ENCODE results near the gene ACKR1.

ACKR1 gene, protein sequence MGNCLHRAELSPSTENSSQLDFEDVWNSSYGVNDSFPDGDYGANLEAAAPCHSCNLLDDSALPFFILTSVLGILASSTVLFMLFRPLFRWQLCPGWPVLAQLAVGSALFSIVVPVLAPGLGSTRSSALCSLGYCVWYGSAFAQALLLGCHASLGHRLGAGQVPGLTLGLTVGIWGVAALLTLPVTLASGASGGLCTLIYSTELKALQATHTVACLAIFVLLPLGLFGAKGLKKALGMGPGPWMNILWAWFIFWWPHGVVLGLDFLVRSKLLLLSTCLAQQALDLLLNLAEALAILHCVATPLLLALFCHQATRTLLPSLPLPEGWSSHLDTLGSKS
- total RNA-seq, result 0 reads per million in 2 donors

DNA sequence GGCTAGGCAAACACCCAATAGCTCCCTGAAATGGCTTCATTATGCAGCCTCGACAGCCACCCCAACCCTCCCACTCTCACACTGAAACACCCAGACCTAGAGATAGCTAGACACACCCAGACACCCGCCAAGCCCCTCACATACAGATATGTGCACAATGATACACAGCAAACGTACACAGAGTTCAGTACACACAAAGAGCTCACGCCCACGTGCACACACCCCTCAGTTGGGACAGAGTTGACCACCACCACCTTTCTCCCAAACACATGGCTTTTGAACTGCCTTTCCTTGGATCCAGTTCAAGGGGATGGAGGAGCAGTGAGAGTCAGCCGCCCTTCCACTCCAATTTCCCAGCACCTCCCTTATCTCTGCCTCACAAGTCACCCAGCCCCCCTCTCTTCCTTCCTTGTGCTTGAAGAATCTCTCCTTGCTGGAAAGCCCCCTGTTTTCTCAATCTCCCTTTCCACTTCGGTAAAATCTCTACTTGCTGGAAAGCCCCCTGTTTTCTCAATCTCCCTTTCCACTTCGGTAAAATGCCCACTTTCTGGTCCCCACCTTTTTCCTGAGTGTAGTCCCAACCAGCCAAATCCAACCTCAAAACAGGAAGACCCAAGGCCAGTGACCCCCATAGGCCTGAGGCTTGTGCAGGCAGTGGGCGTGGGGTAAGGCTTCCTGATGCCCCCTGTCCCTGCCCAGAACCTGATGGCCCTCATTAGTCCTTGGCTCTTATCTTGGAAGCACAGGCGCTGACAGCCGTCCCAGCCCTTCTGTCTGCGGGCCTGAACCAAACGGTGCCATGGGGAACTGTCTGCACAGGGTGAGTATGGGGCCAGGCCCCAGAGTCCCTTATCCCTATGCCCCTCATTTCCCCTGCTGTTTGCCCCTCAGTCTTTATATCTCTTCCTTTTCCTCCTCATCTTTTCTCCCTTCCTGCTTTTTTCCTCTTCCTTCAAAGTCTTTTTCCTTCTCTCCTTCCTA is at the start of gene ACKR1:
ACKR1 (plus strand) TSS at position 715 of the 981 bp plus-strand sequence; CDS start at position 800, 85 bp downstream.
- no peak for DNase-seq

DNA sequence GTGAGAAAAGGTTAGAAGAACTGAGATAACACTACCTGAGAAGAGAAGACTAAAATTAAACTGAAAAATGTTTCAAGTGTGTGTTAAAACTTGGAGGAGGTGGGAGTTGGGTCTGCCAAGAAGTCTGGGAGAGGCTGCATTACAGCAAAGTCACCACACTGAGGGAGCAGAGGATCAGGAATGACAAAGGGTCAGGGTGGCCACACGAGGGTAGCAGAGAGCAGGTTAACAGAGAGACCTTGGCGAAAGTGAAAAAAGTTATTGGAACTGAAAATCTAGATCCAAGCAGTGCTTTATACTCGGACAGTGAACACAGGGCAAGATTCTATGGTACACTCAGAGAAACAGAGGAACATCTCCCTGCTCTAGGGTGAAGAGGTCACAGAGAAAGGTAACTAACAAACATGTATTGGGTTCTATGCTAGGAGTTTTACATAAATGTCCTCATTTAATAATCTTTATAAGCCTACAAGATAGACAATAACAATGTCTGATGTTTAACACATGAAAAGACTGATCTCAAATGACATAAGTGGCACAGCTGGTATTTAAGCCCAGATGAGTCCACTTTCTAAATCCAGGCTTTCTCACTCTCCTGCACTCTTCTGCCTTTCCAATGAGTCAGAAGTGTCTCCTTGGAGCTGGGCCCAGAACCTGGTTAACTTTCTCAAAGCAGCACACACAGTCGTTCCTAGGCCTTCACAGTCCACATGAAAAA is 43.5 kb upstream of the ACKR1 start:
- peak in 4 of 5 experiments; percentile 13 to 43 (median 33) for DNase-seq

DNA sequence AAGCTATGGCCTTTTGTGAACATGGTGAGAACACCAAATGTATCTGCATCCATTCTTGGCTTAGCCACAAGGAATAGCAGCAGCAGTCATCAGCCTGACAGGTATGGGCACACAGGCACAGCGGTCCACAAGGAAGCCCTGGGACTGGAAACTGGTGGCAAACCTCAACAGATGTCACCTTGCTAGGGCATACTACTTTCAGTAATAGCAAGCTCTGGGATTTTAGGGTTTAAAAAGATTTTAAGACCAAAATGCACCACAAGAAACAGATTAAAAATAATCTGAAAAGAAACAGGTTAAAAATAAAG is 43.0 kb upstream of the ACKR1 start:
- no peak for DNase-seq

DNA sequence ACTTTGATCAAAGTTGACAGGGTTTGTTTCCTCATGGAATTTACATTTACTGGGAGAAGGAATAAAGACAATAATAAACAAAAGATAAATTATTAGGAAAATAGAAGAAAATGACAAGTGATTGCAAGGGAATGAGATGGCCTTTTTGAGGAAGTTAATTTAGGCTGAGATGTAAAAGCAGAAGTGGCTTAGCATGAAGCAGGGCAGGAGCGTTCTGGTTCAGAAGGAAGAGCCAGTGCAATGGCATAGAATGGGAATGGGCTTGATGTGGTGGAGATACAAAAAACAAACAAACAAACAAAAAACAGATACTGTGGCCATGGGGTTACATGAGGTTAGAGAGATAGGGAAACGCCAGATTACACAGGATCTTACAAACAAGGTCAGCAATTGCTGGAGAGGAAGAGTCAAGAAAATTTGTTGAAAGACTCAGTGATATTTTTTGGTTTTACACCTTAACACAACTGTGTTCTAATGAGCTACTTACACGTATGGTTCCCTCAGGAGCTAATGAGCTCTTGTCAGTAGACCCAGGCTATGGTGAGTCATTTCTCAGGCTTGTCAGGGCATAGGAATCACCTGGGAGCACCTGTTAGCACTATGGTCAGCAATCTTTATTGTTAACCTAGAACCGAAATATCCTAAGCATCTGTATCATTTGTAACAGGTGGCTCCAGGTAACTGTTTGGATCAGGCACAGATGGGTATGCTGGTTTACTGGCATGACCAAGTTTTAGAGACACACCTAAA is 42.0 kb upstream of the ACKR1 start:
- DNase-seq, result no peak

DNA sequence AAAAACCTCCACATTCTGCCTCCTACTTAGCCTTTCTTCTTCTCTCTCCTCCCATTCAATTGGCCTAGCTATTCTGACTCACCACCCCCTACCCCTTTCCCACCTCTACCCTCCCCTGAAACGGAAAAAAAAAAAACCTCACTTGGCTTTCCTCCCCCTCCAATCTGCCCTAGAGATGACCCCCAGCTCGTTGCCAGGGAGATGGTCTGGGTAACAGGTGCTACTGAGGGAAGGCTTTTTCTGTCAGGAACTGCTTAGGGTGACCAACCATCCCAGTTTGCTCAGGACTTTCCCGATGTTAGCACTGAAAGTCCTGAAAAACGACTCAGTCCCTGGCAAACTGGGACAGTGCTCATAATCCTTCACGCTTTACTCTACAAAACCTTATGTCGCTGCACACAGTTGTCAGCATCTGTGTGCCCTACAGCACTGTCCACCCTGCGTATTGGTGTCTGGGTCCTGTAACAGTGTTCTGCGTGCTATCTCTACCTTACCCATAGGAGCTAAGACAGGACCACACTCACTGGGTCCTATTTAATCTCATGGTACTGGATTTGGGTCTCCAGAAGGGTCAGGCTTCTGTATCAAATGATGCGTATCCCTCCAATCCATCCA is 41.0 kb upstream of the ACKR1 start:
- no peak for DNase-seq

DNA sequence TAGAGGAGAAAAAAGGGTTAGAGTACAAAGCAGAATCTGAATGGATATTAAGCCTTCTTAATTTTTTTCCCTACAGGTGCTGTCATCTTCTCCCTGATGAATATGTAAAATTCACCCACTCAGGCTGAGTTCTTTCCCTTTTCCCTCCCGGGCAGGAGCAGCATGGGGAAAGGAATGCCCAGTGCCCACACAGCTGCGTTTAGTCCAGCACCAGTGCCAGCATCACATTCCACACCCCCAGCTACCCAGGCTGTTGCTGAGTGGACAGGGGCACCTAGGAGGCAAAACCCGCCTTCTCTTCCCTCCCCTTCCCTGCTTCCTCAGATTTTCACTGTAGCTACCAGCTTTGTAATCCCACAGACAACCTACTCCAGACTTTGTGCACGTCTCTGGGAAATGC is 36.6 kb upstream of the ACKR1 start:
- DNase-seq, result no peak

DNA sequence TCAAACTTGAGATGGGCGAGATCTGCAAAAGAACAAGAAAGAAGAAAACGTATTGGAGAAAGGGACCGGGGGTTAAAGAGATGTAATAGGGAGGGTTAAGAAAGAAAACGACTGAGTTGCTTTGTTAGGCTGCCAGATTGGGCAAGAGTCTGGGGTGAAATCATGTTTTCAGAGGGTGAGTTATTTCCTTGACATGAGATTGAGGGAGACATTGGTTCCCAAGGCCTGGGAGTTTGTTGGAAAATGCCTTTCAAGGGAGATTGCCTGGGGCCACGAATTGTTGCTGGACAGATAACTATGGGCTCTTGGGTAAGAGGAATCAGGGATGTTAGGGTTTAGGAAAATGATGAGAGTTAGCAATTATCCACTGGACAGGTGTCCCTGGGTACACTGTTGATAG is 34.0 kb upstream of the ACKR1 start:
- no peak for DNase-seq

DNA sequence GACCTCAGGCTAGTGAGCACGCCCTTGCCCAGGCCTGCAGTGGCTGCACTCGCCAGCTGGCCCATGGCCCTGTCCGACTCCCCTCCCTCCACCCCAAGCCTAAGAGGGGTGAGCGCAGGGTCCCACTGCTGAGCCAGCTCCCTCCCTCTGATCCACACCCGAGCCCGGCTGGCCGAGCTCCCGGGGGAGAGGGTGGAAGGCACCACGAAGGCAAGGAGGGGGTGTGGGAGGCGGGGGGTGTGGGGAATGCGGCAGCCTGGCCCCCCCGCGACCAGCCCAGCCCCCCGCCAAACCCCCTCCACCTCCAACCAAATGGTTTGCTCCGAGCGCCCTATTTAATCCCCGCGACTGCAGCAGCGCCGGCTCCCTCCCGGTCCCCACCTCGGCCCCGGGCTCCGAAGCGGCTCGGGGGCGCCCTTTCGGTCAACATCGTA is 33.4 kb upstream of the ACKR1 start, which contains the start of gene CADM3:
CADM3 (plus strand) TSS at position 362 of the 434 bp plus-strand sequence. CDS start 151 bp downstream, outside the sequence.
- no peak for DNase-seq

DNA sequence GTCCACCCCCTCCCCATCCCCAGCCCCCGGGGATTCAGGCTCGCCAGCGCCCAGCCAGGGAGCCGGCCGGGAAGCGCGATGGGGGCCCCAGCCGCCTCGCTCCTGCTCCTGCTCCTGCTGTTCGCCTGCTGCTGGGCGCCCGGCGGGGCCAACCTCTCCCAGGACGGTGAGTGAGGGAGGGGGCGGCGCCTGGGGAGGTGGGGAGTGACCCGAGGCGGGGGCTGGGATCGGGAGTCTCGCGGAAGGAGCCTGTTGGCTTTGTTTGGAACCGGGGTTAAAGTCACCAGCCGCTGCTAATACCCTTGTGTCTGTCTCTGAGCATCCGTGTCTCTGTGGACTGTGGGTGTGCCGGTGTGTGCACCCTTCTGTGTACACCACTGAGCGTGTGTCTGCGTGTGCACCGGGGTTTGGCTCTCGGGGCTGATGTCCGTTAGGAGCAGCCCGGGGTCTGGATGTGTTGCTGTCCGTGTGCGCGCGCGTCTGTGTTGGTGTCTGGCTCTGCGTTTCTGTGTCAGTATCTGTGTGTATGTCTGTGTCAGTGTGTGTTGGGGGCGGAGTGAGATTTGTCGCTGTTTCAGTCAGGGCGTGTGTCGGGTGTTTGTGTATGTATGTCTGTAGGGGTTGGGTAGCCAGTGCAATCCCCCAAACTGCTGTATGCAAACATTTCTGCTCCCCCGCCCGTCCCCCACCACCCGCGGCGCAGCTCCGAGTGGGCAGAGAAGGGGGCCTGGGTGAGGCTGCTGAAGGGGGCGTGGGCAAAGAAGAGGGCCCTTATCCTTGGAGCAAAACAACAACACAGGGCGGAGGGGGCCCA is 32.8 kb upstream of the ACKR1 start:
- DNase-seq, result no peak

DNA sequence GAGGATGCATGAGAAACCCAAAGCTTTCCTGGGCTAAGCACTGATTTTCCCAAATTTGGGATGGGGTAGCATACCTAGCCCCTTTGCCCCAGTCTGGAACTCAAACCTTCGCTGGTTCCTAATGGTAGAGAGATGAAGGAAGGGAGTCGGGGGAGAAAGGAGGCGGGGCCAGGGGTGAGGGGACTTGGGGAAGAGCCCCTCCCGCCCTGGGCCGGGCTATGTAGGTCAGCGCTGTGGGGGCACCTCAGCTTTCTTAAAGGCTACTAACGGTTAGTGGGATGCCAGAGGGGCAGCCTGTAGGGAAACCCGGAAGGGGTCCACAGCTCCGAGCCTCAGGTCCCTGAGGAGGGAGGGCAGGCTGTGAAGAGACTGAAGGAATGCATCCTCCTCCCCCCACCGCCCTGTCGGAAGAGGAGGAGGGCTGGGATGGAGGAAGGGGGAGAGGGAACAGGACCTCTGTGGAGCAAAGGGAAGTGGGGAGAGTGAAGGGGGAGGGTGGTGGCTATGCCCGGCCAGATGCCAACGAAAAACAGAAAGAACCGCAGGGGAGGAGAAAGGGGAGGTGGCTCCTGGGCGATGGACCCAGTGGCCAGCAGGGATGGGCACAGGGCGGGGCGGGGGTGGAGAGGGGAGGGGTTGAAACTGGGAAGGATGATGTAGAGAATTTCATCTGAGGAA is 31.9 kb upstream of the ACKR1 start:
- DNase-seq, result no peak

DNA sequence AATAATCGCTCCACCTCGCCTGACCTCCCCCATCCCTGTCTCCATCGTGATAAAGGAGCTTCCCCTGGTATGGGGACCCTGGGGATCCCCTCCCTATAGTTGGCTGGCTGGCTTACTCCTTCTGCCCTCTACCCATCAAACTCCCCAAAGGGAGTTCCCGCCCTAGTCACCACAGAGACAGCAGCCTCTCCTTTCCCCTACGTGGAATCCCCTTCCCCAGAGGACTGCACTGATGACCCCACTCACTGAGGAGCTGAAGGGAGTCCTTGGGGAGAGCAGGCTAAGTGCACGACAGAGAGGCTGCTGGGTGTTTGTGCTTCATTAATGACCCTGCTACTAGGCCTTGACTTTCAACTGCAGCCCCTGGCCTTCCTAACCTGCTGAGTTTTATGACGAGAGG is 31.4 kb upstream of the ACKR1 start:
- DNase-seq, result no peak

DNA sequence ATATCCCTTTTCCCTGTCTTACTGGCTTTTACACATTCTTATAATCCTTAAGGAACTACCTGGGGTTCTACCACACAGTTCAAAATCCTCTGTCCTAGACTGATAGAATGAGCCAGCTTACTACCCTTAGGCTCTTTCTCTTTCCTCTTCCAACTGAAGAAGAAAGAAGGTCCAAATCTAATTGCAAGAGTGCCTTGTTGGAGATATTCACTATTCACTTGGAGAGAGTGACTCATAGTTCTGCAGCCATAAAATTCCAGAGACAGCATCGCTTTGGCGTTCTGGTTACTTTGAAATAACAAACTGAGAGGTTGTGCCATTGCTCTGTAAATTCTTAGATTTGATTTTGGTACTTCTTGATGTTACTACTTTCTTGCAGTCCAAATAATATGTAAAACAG is 29.1 kb upstream of the ACKR1 start:
- DNase-seq, result no peak

DNA sequence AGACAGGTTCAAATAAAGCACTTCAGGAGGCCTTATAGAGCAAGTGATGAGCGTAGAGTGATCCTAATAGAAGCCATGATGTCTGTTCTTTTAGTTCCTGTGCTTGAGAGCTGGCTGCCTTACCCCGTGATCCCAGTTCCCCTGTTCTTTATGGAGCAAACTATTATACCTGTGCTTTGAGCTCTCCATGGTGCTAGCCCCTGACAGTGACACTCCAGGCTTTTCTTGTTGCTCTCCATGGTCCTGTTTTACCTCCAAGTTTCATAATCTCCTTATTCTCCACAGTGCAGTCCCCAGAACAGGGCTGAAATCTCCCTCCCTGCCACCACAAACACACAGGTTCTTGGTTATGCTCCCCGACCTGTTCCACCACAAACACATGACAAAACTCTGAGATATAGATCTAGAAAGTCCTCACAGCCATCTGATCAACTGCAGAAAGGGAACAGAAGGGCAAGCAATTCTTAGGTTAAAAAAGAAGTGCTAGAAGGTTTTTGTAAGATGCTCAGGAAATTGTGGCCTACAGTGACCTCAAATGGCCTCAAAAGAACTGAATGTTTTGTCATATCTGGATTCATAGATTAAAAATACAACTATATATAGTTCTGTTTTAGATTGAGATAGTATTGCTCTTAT is 27.3 kb upstream of the ACKR1 start:
- peak in 1 of 5 experiments; percentile 63 for DNase-seq

DNA sequence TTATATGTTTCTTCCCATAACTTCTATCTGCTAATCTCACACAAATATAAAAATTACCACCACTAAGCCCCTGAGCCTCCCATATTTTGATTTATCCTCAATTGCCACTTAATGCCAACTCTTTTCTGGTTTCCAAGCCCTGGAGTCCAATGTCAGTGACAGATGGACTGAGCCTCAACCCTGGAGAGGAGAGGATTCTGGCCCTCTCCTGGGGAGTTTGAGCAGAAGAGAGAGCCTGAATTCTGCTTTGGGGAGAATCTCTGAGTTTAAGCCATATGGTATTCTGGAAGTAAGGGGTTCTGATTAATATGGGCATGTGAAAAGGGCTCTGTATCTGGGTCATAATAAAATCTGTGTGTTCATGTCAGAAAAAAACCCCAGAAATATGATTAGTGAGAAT is 24.8 kb upstream of the ACKR1 start:
- DNase-seq, result no peak

DNA sequence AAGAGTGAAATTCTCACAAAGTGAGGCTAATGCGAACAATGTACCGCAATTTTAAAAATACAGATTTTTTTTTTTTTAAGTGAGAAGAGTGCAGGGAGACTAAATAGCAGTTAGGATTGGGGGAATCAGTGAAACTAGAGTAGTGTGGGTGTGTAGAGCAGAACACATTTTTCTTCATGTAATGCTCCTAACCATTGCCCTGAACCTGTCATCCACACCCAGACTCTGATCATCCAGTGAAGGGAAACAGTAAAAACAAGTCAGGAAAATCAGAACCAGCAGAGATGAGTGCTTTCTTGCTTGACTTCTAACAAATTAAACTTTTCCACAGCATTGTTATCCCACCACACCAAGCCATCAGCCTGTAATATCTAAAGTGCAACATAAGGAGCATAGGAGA is 24.2 kb upstream of the ACKR1 start:
- no peak for DNase-seq

DNA sequence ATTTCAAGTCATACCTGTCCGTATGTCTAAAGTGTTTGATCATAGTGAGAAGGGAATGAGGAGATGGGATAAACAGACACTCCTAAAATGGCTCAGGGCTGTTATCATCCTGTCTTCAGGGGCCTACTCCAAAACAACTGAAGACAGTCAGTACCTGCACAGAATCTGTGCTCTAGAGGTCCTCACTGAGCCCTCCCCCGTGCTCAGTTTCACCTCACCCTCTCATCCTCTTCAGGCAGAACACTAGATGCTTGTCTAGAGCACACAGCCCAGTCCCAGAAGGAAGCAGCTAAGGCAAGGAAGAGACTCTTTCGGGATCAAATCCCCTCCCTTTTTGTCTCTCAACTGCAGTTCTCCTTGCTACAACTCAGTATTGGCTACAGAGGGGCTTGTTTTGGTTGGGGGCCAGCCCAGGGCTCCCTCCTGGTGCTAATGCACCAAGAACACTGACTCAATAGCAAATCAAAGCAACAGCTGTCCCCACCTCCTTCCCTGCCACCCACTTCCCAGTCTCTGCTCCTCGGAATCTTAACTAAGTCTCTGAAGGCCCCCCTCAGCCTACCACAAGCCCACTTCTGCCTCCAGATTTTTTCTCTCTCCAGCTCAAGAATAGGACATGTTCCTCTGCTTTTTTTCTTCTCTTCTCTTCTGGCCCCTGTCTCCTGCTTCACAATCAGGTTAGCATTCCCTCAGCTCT is 23.2 kb upstream of the ACKR1 start:
- DNase-seq, result no peak

DNA sequence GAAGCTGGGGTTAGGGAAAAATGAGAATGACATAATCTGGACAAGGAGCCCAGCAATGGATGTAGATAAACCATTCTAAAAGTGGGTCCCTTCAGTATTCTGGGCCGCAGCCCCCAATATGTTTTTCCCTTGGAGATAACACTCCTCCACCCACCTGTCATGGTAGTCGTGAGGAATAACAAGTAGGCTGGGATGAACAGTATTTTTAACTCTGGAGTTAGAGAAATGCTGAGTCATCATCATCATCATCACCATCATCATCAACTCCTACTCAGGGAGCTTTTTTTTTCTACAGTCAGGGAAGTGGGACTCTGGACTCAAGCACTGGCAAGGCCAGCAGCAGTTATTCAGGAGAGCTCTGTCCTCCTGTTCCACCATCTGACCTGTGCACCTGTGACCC is 20.5 kb upstream of the ACKR1 start:
- no peak for DNase-seq

DNA sequence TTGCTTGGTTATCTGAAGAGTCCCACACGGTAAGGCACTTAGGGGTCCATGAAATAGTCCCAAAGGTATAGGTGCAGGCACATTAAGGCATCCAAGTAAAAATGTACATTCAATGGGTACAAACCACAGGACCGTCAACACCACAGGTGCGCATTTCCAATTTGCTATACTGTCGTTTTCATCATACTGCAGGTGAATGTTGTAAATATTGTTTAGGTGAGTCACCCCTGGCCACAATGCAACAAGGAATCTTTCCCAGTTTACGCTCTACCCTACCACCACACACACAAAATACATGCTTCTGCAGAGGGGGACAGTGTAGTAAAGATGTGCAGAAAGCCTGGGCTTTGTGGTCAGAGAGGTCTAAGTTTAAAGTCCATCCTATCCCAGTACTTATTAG is 19.6 kb upstream of the ACKR1 start:
- DNase-seq, result no peak

DNA sequence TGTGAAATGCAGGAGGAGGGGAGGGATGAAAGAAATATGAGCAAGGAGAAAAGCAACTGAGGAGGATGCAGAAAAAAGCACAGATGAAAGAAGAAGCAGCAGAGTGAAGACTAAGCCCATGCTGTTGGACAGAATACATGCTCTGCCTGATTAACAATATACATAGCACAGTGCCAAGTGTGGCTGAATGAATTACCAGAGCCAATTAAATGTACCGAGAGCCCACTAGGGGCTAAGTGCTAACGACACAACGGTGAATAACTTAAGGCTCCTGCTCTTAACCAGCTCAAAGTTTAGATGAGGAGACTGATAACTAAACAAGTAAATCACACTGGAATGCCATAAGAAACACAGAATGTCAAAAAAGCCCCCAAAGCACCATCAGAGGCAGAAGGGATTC is 17.6 kb upstream of the ACKR1 start:
- DNase-seq, result no peak
